ENCODE data around the gene WWTR1.

Gene WWTR1

GRCh38 chr3:149529099-149529498, 128.7 kb downstream of the WWTR1 start:
- in situ Hi-C loops (cut with MboI; ENCODE audit: low pct_unique_long_range_greater_than_20kb, low sequenced_read_pairs, unreplicated experiment): no loop called here
- no peak for DNase-seq (ENCODE audit: low spot score)
- no peak for TF ChIP-seq CTCF (IDR thresholded peaks at IDR 0.05; ENCODE audit: extremely low read depth, insufficient read depth, missing control alignments)

- in situ Hi-C loops (cut with MboI; ENCODE audit: low pct_unique_long_range_greater_than_20kb, low sequenced_read_pairs, unreplicated experiment): no loop called here
- TF ChIP-seq CTCF (IDR thresholded peaks at IDR 0.05; ENCODE audit: extremely low read depth, insufficient read depth, missing control alignments): no peak
- DNase-seq (ENCODE audit: low spot score): no peak
These were observed 129.5 kb downstream of the WWTR1 start for GRCh38 chr3:149528340-149528650.

- DNase-seq (ENCODE audit: low spot score): no peak
- TF ChIP-seq CTCF (IDR thresholded peaks at IDR 0.05; ENCODE audit: extremely low read depth, insufficient read depth, missing control alignments): no peak
- in situ Hi-C loops (cut with MboI; ENCODE audit: low pct_unique_long_range_greater_than_20kb, low sequenced_read_pairs, unreplicated experiment): no loop called here
These were observed 130.1 kb downstream of the WWTR1 start for GRCh38 chr3:149527531-149528339.

- no peak for TF ChIP-seq CTCF (IDR thresholded peaks at IDR 0.05; ENCODE audit: extremely low read depth, insufficient read depth, missing control alignments)
- no peak for DNase-seq (ENCODE audit: low spot score)
- in situ Hi-C loops (cut with MboI; ENCODE audit: low pct_unique_long_range_greater_than_20kb, low sequenced_read_pairs, unreplicated experiment): no loop called here
These were observed 134.1 kb downstream of the WWTR1 start for GRCh38 chr3:149523512-149524299.

- no peak for TF ChIP-seq CTCF (IDR thresholded peaks at IDR 0.05; ENCODE audit: extremely low read depth, insufficient read depth, missing control alignments)
- in situ Hi-C loops (cut with MboI; ENCODE audit: low pct_unique_long_range_greater_than_20kb, low sequenced_read_pairs, unreplicated experiment): no loop called here
- no peak for DNase-seq (ENCODE audit: low spot score)
These were observed 137.9 kb downstream of the WWTR1 start for GRCh38 chr3:149519912-149520311.

GRCh38 chr3:149516920-149517319, 140.9 kb downstream of the WWTR1 start:
- in situ Hi-C loops (cut with MboI; ENCODE audit: low pct_unique_long_range_greater_than_20kb, low sequenced_read_pairs, unreplicated experiment): no loop called here
- TF ChIP-seq CTCF (IDR thresholded peaks at IDR 0.05; ENCODE audit: extremely low read depth, insufficient read depth, missing control alignments): no peak
- no peak for DNase-seq (ENCODE audit: low spot score)

All from GM13977 (cell line).